ENCODE results near the gene EVI5. TPM values are rescaled to one million over a fixed set of nuclear protein-coding genes. Genes with fewer than 3 reads are reported as not detected.

The EVI5 gene
- total and polyA plus RNA-seq, 7 donors = 4.5 to 53.5 (median 39.9) TPM

GRCh38 chr1:92792340-92792782 is 7.5 kb upstream of the EVI5 start:
- Histone ChIP-seq H3K4me1 (no peaks in the 10 kb centered on the region), H3K9me3 (no peaks in the 10 kb centered on the region), H3K27ac (no peak overlapping the region), H3K36me3 (no peaks in the 10 kb centered on the region), H3K4me3 (no peak overlapping the region), H3K27me3 (no peaks in the 10 kb centered on the region)
- TF ChIP-seq CTCF (IDR thresholded peaks at IDR 0.05) = no peak
- no peak for TF ChIP-seq EP300 (IDR thresholded peaks at IDR 0.05)
- TF ChIP-seq POLR2AphosphoS5 (IDR thresholded peaks at IDR 0.05) = no peak
- no peak for TF ChIP-seq POLR2A (IDR thresholded peaks at IDR 0.05)
- intact Hi-C loops (cut with DNase I) = no loop called here
- DNase-seq = no peak
- WGBS, 2 donors = 46 to 69% methylated on average over 3 of the region's 3 CpGs

DNA sequence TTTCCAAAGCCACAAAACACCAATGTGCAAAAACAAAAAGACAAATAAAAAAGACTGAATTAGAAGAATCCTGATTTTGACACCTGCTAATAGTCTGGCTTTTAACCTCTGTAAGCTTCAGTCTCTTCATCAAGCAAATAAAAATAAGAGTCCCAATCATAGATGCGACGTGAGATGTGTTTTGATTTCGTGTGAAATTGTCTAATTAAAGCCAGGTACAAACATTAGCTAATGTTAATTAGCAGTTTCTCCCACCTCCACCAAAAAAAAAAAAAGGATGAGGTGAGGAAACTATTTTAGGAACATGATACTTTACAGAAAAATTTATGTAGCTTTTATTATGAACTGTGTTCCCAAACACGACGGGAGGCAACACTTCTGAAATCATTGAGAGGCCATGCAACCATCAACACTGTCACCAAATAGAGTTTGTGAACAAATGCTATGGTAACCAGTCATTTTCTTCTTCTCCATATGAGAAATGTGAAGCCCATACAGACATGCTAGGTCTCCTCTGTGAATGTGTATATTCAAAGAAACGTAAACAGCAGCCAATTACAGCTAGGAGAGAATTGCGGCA is 6.7 kb upstream of the EVI5 start:
- TF ChIP-seq EP300 (IDR thresholded peaks at IDR 0.05) (no peak), POLR2A (IDR thresholded peaks at IDR 0.05) (no peak), POLR2AphosphoS5 (IDR thresholded peaks at IDR 0.05) (no peak), CTCF (IDR thresholded peaks at IDR 0.05) (no peak)
- 55 to 73% methylated on average over 7 of the region's 7 CpGs for WGBS, 2 donors
- intact Hi-C loops (cut with DNase I) = no loop called here
- Histone ChIP-seq H3K27me3 (no peaks in the 10 kb centered on the region), H3K9me3 (no peaks in the 10 kb centered on the region), H3K4me3 (no peak overlapping the region), H3K36me3 (no peaks in the 10 kb centered on the region), H3K27ac (no peak overlapping the region), H3K4me1 (no peaks in the 10 kb centered on the region)
- no peak for DNase-seq

DNA sequence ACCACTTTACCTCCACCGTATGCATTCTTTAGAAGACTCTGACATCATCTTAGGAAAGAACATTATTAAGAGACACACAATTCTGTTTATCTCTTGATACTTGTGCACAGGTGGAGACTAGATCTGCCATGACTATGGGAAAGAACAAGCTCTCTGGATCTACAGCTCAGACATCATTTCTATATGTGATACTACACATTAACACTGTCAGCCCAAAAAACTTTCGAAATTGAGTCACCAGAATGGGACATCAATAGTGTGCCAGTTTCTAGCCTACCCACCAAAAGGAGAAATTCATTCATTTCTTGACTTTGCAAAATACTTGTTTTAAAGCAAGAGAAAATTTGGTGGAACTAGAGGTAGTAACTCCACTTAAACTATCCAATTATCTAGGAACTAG is 6.0 kb upstream of the EVI5 start:
- DNase-seq = no peak
- Histone ChIP-seq H3K27me3 (no peaks in the 10 kb centered on the region), H3K4me1 (no peaks in the 10 kb centered on the region), H3K36me3 (no peaks in the 10 kb centered on the region), H3K4me3 (no peak overlapping the region), H3K9me3 (no peaks in the 10 kb centered on the region), H3K27ac (no peak overlapping the region)
- 92 to 96% methylated on average over 2 of the region's 2 CpGs for WGBS, 2 donors
- no peak for TF ChIP-seq POLR2A (IDR thresholded peaks at IDR 0.05)
- no peak for TF ChIP-seq CTCF (IDR thresholded peaks at IDR 0.05)
- no peak for TF ChIP-seq EP300 (IDR thresholded peaks at IDR 0.05)
- TF ChIP-seq POLR2AphosphoS5 (IDR thresholded peaks at IDR 0.05) = no peak
- intact Hi-C loops (cut with DNase I) = no loop called here

- TF ChIP-seq EP300 (IDR thresholded peaks at IDR 0.05) (no peak), CTCF (IDR thresholded peaks at IDR 0.05) (no peak), POLR2A (IDR thresholded peaks at IDR 0.05) (no peak), POLR2AphosphoS5 (IDR thresholded peaks at IDR 0.05) (no peak)
- Histone ChIP-seq H3K4me3 (no peak overlapping the region), H3K36me3 (no peaks in the 10 kb centered on the region), H3K9me3 (no peaks in the 10 kb centered on the region), H3K4me1 (peaks cover 0 to 5% (median 2%) of the 10 kb centered on the region in 4 donors), H3K27me3 (no peaks in the 10 kb centered on the region), H3K27ac (no peak overlapping the region)
- intact Hi-C loops (cut with DNase I) = no loop called here
- no peak for DNase-seq
Measured at GRCh38 chr1:92790081-92790480, 5.2 kb upstream of the EVI5 start.

Data from sigmoid colon (tissue), 7 donors.